Activated gamma-delta T cell treated with Interleukin-2 at 50 U/mL for 16 hours (primary cell): ENCODE data around the gene FCER2.
"Not testable (repeated sequence)": the region's sequence is repeated elsewhere in the genome, so short reads cannot be mapped to it uniquely, and the experiment has no call there.

Source experiments
- DNase-seq: peaks from one replicate; pipeline ENCODE4 v3.0.0-alpha.2; 2020

The FCER2 gene, protein sequence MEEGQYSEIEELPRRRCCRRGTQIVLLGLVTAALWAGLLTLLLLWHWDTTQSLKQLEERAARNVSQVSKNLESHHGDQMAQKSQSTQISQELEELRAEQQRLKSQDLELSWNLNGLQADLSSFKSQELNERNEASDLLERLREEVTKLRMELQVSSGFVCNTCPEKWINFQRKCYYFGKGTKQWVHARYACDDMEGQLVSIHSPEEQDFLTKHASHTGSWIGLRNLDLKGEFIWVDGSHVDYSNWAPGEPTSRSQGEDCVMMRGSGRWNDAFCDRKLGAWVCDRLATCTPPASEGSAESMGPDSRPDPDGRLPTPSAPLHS

DNA sequence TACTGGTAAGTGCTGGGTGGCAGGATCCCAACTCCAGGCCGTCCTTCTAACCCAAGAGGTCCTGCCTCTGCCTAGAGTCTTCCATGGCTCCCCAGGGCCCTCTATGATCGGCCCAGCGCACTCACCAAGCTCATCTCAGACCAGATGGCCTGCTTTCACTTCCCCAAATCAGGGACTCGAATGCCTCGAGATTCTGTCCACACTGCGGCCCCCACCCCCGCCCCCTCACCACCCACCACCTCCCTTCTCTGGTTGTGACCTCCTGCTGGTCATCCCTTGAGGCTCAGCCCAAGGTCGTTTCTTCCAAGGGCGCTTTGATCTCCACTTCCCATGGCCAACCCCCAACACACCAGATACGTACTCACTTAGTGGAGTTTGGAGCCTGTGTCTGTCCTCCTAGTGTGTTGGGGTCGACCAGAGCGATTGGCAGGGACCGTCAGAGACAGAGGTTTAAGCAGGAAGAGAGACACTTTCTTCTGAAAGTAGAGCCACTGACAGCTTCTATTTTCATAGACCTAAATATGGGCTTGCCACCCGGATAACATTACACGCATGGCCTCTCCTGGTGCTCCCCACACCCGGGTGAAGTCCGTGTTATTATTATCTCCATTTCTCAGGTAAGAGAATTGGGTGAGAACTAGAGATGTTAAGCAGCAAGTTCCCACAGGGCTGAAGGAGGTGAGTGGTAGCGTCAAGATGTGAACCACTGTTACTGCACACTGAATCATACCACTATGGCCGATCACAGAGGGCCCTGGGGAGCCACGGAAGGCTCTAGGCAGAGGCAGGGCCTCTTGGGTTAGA is at the start of gene FCER2:
TSS of gene FCER2 (minus strand) at position 478 of the 804 bp plus-strand sequence. CDS start 2,371 bp downstream, outside the sequence.
- no peak for DNase-seq

DNA sequence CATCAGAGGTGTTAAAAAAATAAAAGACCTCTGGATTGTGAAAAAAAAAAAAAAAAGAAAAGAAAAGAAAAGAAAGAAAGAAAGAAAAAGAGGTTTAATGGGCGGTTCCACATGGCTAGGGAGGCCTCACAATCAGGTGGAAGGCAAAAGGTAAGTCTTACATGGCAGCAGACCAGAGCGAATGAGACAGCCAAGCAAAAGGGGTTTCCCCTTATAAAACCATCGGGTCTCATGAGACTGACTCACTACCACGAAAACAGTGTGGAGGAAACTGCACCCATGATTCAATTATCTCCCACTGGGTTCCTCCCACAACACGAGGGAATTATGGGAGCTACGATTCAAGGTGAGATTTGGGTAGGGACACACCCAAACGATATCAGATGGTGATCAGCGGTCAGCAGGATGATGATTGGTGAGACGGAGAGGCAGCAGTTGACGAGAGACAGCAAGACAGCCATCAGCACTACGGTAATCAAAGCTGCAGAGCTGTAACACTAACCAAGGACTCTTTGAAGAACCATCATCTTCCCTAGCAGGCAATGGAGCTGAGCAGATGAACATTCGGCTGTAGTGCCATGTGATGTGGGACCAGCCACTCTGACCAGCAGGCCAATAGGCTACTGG is 49.3 kb upstream of the FCER2 start:
- no peak for DNase-seq

DNA sequence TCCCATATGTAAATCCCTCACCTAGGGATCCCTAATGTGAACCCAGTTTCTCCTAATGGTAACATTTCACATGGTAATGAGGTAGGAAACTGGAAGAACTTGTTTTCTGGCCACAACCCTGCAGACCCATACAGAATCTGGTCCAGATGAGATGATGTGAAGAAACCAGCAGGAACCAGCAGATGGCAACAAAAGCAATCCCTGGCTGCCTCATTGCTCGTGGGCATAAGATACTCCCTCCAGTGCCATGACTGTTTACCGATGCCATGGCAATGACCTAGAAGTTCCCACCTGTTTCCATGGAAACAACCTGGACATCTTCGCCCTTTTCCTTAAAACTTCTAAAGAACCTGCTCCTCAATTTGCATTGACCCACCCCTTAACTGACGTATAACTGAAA is 46.8 kb upstream of the FCER2 start:
- no peak for DNase-seq

DNA sequence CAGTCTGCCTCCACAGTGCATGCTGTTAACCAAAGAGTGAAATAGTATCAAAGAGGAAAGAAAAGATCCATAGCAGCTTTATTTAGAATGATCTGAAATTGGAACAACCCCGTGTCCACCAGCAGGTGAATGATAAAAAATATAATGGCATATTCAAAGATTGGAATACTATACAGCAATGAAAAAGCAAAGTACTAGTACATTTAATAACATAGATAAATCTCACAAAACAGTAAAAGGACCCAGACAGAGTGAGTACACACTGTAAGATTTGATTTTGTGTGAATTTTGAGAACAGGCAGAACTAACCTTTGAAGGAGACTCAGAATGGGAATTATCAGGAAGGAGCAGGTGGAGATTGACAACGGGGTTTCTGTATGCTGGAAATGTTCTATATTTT is 46.2 kb upstream of the FCER2 start:
- no peak for DNase-seq

DNA sequence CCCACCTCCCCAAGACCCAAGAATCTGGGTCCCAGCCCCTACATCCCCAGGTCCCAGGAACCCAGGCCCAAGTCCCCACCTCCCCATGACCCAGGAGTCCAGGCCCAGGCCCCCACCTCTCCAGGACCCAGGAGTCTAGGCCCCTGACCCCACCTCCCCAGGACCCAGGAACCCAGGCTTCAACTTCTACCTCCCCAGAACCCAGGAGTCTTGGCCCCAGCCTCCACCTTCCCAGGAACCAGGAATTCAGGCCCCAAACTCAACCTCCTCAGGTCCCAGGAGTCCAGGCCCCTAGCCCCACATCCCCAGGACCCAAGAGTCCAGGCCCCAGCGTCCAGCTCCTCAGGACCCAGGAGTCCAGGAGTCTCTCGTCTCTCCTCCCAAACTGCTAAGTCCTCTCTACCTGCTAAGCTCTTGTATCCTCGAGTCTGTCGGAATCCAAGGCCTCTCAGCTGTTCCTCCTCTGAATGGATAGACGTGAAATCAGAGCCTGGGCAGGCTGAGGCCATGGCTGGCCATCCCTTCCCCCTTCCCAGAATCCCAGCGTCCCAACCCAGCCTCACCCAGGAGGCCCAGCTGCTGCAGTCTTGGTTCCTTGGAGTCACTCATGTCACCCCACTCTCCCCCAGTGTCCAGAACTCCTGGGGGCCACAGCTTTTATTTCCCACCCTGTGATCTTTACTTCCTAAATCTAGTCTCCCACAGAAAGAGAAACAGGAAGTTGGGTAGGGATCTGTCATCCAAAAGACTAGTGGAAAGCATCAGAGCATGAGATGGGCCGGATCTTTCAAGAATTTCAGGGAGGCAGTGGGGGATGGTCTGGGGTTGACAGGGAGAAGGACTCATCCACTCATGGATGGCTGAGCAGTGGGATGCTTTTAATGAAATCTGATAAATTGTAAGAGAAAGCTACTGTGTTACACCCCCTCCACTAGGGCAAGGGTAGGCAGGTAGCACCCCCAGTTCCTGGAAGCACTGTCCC is 45.3 kb upstream of the FCER2 start, which contains the start of gene CD209:
TSS of gene CD209 (minus strand) at position 632 of the 982 bp plus-strand sequence. CDS start at position 609, 23 bp downstream.
- no peak for DNase-seq

DNA sequence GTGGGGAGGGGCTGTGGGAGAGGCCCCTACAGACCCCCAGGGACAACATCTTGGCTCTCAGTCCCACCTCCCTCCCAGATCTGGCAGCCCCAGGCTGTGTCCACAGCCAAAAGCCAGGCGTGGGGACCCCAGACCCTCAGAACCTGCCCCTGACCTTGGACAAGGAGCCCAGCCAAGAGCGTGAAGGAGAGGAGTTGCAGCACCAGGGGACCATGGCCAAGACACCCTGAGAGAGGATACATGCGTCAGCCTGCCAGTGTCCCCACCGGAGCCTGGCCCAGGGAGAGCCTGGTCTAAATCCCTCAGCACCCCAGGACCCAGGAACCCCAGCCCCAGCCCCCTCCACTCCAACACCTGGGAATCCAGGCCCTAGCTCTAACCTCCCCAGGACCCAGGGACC is 44.4 kb upstream of the FCER2 start:
- DNase-seq: not testable (repeated sequence)

DNA sequence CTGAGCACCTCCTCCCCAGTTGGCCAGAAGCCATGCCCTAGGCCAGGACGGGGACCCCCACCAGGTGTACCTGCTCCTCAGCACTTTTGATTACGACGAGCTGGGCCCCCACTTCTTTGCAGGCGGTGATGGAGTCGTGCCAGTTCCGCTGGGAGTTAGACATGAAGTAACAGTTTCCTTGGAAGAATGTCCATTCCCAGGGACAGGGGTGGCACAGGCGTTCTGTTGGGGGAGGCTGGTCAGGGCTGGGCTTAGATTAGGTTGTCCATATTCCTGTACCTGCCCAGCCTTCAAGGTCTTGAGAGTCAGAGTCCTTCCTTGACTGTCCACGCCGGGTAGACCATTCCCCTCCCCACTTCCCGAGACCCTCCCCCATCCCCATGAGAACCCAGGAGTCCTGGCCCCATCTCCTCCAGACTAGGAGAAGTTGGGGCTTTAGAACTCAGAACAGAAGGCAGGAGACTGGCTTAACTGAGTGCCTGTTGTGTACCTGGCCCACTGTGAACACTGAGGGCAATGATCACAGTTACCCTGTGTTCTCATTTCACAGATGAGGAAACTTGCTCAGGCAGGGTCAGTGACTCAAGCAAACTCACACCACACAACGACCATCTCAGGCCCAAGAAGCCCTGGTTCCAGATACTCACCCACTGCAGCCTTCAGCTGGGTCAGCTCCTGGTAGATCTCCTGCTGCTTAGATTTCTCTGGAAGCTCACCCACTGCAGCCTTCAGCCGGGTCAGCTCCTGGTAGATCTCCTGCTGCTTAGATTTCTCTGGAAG is 43.1 kb upstream of the FCER2 start:
- DNase-seq: no peak

DNA sequence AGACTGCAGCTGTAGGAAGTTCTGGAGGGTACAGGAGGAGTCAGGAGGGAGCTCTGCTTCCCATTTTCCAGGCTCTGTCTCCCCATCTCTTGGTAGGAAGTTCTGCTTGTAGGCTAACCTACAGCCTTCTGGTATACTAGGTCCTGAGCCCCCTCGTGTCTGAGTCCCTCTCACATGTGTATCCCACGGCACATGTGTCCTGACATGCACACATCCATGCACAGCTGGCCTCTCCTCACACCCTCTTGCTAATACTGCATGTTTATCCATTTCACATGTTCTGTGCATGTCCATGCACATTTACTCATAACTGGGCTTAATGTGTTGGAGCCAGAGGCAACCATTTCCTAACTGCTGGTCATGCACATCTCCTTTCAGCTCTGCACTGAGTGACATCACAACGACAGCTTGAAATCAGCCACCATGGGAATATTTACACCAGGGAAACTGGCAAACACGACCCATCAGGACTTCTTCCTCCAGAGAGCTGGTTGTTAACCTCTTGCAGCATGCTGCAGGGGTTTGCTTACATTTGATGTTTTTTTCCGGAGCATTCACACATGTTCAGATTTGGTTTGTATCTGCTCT is 42.4 kb upstream of the FCER2 start:
- DNase-seq: no peak

DNA sequence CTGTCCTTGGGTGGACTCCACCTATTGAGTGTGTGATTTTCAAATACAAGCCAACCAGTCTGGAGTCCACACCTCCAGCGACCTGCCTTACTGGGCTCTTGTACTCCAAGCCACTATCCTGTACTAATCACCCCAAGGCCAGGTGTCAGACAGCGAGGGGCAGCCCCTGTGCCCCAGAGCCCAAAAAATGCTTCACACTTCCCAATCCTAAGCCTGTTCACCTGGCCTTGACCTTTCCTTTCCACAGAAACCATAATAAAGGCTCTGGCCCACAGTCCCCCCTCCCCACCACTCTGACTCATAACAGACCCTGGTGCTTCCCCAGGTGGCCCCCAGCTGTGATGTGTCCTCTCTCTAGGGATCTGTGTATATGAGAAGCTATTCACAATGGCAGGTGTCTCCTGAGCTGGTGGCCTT is 41.5 kb upstream of the FCER2 start:
- no peak for DNase-seq

DNA sequence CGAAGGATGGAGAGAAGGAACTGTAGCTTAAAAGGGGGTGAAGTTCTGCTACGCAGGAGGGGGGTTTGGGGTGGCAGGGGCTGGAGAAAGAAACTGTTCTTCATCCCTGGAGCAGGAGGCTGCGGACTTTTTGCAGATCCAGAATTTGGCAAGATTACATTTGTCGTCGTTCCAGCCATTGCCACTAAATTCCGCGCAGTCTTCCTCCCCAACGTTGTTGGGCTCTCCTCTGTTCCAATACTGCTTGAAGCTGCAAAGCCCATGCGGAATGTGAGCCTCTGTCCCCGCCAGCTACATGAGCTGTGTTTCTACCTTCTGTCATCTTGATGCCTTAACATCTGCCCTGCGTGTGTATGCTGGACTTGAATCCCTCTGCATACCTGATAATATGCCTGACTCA is 41.1 kb upstream of the FCER2 start:
- DNase-seq: no peak

DNA sequence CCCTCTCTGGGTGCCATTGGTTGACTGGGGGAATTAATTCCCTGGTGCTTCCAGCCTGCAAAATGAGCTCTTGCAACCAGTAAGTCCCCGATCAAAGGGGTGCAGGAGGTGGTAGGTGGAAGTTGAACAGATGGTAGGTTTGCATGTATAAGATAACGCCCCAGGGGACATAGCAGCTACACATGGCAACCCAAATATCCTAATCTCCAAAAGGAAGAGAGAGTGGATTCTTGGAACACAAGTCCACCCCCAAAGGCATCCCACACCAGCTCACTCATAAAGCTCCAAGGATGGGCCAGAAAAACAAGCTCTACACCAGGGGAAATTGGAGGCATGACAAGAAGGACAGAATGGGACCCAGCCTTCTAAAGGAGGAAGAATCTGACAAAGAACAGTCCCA is 40.6 kb upstream of the FCER2 start:
- DNase-seq: no peak

DNA sequence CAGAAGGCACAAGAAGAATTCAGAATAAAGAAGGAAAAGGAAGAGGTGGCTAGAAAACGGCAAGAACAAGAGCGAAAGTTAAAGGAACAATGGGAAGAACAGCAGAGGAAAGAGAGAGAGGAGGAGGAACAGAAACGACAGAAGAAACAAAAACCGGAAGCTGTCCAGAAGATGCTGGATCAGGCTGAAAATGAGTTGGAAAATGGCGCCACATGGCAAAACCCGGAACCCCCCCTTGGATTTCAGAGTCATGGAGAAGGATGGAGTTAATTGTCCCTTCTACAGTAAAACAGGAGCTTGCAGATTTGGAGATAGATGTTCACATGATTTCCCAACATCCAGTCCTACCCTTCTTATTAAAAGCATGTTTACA is 38.7 kb upstream of the FCER2 start:
- no peak for DNase-seq

DNA sequence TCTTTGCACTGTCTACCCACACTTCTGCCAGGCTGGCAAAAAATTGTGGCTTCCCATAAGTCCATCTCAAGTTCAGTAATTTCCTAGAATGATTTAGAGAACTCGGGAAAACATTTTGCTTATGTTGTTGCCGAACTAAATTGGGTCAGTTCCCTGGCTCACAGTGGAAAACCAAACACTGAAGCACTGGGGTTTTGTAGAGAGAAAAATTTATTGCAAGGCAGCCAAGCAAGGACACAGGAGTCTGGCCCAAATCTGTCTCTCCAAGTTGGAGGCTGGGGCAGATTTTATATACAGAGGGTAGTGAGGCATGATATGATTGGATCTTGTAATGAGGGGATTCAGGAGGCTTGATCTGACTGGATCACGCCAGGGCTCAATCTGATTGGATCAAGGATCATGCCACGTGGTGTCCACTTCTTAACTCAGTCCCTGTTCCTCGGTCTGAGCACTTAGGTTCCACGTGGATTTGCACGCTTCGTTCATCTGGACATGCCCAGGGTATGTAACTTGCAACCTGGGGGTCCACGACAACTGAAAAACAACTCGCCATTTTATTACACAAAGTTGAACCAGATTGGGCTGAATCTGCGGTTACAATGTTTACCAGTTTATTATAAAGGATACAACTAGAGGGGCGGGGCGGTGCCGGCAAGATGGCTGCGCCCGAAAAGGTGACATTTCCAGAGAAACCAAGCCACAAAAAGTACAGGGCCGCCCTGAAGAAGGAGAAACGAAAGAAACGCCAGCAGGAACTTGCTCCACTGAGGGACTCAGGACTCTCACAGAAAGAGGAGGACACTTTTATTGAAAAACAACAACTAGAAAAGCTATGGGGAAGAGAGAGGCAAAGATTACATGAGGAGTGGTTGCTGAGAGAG is 38.1 kb upstream of the FCER2 start:
- DNase-seq: no peak

DNA sequence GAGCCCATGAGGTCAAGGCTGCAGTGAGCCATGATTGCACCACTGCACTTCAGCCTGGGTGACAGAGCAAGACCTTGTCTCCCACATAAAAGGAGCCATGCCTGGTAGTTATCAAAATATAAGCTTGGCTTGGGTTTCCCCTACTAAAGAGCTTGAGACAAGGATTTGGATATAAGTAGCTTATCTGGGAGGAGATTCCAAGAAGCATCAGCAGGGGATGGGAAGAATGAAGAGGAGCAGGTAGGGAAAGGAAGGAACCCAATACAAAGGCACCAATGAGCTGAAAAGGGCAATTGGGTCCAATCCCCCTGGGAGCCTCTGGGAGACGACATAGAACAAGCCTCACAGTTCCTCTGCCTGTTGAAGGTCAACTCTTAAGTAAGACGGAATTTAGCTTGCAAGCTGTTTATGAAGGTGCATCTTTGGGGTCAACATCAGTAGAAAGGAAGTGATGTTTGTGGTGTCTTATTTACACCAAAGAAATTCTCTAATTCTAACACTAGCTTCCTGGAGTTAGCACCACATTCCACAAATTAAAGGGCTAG is 37.4 kb upstream of the FCER2 start:
- no peak for DNase-seq

DNA sequence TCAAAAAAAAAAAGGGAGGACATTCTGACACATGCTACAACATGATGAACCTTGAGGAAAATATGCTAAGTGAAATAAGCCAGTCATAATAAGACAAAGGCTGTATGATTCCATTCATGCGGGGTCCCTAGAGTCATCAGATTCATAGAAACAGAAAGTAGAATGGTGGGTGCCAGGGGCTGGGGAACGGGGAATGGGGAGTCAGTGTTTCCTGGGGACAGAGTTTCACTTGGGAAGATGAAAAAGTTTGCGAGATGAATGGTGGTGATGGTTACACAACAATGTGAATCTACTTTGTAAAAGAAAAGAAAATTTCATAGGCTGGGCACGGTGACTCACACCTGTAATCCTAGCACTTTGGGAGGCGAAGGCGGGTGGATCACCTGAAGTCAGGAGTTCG is 36.1 kb upstream of the FCER2 start:
- no peak for DNase-seq

DNA sequence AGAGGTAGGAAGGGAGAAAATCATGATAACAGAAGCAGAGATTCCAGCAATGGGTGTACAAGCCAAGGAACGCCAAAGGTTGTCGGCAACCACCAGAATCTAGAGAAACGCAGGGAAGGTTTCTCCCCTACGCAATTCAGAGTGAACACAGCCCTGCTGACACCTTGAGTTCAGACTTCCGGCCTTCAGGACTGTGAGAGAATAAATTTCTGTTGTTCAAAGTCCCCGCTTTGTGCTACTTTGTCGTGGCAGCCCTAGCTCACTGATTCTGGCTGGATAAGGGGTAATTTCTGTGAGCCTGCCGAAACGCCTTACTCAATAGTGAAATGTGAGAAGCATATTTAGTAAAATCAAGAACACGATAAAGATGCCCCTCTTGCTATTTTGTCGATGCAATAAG is 35.3 kb upstream of the FCER2 start:
- no peak for DNase-seq

DNA sequence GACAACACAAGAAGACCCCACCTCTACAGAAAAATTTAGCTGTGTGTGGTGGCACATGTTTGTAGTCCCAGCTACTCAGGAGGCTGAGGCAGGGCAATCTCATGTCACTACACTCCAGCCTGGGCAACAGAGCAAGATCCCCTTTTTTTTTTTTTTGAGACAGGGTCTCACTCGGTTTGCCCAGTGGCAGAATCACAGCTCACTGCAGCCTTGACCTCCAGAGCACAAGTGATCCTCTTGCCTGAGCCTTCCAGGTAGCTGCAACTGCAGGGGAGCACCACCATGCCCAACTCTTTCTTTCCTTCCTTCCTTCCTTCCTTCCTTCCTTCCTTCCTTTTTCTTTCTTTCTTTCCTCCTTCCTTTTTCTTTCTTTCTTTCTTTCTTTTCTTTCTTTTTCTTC is 34.2 kb upstream of the FCER2 start:
- DNase-seq: no peak

DNA sequence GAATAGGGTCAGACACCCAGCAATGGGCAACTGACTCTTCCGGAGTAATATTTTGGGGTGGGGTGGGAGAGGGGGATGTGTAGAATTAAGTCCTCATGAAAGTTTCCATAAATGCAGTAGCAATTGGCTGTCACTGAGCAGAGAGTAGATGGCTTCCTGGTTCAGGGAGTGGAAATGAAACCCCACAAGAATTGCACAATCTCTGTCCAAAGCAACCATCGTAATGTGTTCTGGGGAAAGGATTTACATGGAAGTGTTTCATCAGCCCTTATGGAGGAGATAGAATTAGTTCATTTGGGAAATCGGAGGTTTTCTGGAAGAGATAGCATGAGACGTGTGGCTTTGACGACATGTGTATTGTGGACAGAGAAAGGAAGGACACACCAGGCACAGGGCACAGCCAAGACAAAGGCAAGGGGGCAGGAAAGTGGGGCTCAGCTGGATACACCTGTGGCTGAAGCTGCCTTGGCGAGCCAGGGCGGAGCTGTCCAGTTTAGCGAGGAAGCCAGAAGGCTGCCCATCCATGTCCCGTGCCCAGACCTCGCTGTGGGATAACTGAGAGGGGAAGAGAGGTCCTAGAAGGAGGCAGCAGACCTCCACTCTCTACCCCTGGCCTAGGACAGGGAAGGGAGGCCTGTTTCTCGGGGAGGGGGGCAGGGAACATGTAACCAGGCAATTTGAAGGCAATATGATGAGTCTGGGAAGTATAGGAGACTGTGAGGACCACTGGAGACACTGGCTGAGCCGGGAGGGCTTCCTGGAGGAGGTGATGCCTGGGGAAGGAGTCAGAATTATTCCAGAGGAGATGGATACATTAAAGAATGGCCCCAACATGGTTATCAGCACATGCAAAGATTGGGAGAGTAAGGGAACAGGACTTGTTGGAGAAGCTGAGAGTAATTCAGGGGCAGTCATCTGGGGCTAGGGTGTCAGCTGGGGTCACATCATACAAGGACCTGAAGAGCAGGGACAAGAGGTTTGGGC is 32.6 kb upstream of the FCER2 start:
- DNase-seq: no peak

DNA sequence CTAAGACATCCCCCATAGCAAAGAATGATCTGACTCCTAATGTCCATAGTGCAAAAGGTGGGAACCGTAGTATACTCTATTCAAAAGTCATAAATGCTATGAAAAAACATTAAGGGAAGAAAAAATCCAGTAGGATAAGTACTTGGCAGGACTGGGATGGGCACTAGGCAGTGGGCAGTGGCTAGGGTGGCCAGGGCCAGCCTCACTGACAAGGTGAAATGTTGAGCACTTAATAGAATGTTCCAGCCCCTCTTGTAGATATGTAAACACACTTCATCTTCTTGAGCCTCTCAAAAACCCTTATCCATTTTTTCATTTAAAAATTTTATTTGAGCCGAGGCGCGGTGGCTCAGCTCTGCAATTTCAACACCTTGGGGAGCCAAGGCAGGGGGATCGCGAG is 31.4 kb upstream of the FCER2 start:
- no peak for DNase-seq
